Activated naive CD8-positive, alpha-beta T cell treated with anti-CD3 and anti-CD28 coated beads, Interleukin-2, amount 50 U/mL, for 24 hours (primary cell): ENCODE data around the gene CDKAL1.

ENCODE experiments used
- ATAC-seq: fragments of 150-1000 bp; cut with Tn5 transposase; one replicate; pipeline ENCODE4 v1.10.0; 2021
- DNase-seq: peaks from one replicate; pipeline ENCODE4 v3.0.0; 2021
- H3K27ac Mint-ChIP-seq: one replicate; pipeline ENCODE4 v1.8.0; 2021; ENCODE audit warnings: mild to moderate bottlenecking, mixed read lengths
- H3K27me3 Mint-ChIP-seq: one replicate; pipeline ENCODE4 v1.8.0; 2021; ENCODE audit warnings: mixed read lengths
- H3K36me3 Mint-ChIP-seq: one replicate; pipeline ENCODE4 v1.8.0; 2021; ENCODE audit warnings: low read depth, mixed read lengths
- H3K4me1 Mint-ChIP-seq: one replicate; pipeline ENCODE4 v1.8.0; 2021; ENCODE audit warnings: mixed read lengths
- H3K4me3 Mint-ChIP-seq: one replicate; pipeline ENCODE4 v1.8.0; 2021; ENCODE audit warnings: mild to moderate bottlenecking, moderate library complexity, mixed read lengths
- H3K9me3 Mint-ChIP-seq: one replicate; pipeline ENCODE4 v1.8.0; 2021; ENCODE audit warnings: mixed read lengths

CDKAL1 gene

GRCh38 chr6:21132856-21133838, 598.9 kb downstream of the CDKAL1 start:
- Mint-ChIP-seq H3K27me3 (no peaks in the 10 kb centered on the region), H3K4me3 (no peak overlapping the region), H3K36me3 (no peaks in the 10 kb centered on the region), H3K9me3 (no peaks in the 10 kb centered on the region), H3K27ac (no peak overlapping the region), H3K4me1 (no peaks in the 10 kb centered on the region)
- DNase-seq (no peak), ATAC-seq (no peak)

- no peak for ATAC-seq
- H3K27me3 Mint-ChIP-seq = no peaks in the 10 kb centered on the region
- H3K9me3 Mint-ChIP-seq = no peaks in the 10 kb centered on the region
- H3K27ac Mint-ChIP-seq = no peak overlapping the region
- H3K4me3 Mint-ChIP-seq = no peak overlapping the region
- H3K36me3 Mint-ChIP-seq = no peaks in the 10 kb centered on the region
- no peak for DNase-seq
- H3K4me1 Mint-ChIP-seq = no peaks in the 10 kb centered on the region
Observed at GRCh38 chr6:21133901-21134300, 599.6 kb downstream of the CDKAL1 start.

GRCh38 chr6:21134356-21134755, 600.1 kb downstream of the CDKAL1 start:
- H3K36me3 Mint-ChIP-seq = peaks cover under 1% of the 10 kb centered on the region
- no peak overlapping the region for H3K4me3 Mint-ChIP-seq
- no peaks in the 10 kb centered on the region for H3K27me3 Mint-ChIP-seq
- DNase-seq = no peak
- H3K27ac Mint-ChIP-seq = no peak overlapping the region
- ATAC-seq = no peak
- no peaks in the 10 kb centered on the region for H3K9me3 Mint-ChIP-seq
- no peaks in the 10 kb centered on the region for H3K4me1 Mint-ChIP-seq

GRCh38 chr6:21135484-21136013, 601.3 kb downstream of the CDKAL1 start:
- Mint-ChIP-seq H3K36me3 (peaks cover 4% of the 10 kb centered on the region), H3K4me1 (no peaks in the 10 kb centered on the region), H3K9me3 (no peaks in the 10 kb centered on the region), H3K27me3 (no peaks in the 10 kb centered on the region), H3K27ac (no peak overlapping the region), H3K4me3 (no peak overlapping the region)
- DNase-seq (no peak), ATAC-seq (no peak)

DNA sequence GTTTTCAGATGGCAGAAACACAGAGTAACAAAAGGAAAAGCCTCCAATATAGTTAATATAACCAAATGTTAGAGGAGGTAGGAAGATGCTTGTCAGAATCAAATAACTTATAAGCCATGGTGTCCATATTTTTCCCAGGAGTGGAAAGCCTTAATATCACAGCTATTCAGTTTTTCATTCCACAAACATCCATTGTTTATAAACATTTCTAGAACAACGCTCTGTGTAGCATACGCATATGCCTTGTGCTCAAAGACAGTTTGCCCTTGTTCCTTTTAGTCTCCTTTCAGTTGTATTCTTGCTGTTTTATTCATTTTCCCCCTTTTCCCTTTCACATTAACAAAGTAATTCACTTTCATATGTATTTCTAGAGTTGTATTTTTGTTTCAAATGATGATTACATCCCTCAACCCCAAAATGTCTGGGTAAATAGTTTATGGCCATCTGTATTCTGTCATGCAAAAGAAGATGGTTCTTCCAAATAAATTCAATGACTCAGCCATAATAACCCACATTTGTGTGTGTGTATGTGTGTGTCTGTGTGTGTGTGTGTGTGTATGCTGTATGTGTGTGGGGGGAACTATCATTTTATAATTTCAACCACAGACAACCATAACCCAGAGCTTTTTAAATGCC, 603.6 kb downstream of the CDKAL1 start:
- no peak overlapping the region for H3K4me3 Mint-ChIP-seq
- no peaks in the 10 kb centered on the region for H3K4me1 Mint-ChIP-seq
- no peaks in the 10 kb centered on the region for H3K27me3 Mint-ChIP-seq
- no peaks in the 10 kb centered on the region for H3K9me3 Mint-ChIP-seq
- DNase-seq = no peak
- ATAC-seq = no peak
- H3K27ac Mint-ChIP-seq = no peak overlapping the region
- peaks cover 9% of the 10 kb centered on the region for H3K36me3 Mint-ChIP-seq

DNA sequence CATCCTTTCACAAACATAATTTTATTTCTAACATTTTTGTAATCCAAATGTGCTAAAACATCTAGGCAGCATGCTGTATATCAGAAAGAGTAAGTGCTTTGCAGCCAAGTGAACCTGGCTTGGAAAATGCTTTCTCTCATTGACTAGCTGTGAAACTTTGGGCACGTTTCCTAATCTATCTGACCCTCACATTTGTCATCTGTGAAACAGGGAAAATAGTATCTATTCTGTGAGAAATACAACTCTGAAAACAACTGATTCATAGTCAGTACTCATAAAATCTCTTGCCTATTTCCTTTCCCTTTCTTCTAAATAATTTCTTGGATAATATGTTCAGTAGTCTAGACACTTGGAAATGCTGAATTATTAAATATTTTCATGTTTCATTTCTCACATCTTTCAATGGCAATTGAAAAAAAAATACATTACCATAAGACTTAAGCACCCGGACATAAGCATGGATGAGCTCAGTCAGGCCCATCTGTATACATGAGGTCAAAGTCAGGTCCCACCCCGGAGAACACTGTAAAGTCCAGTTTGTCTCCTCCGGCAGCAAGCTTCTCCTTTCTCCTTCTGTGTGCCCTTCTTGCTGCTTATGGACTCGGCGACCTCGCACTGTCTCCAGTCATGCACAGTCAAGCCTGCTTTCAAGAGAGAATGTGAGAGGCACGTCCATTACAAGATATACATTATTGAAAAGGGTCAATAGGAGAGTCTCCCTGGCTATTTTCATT, 604.2 kb downstream of the CDKAL1 start:
- DNase-seq = no peak
- Mint-ChIP-seq H3K27ac (no peak overlapping the region), H3K4me1 (no peaks in the 10 kb centered on the region), H3K4me3 (no peak overlapping the region), H3K9me3 (no peaks in the 10 kb centered on the region), H3K27me3 (no peaks in the 10 kb centered on the region), H3K36me3 (peaks cover 9% of the 10 kb centered on the region)
- ATAC-seq = no peak

DNA sequence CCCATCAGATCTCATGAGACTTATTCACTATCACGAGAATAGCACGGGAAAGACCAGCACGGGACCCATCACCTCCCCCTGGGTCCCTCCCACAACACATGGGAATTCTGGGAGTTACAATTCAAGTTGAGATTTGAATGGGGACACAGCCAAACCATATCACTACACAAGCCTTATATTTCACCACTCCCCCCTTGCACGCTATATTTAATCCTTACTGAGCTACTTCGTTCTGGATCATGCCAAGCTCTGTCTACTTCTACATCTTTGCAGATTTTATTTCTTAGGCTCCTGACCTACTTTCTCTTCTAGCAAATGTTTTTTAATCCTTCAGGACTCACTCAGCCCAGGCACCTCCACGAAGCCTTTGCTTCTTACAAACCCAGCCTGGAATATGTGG, 606.7 kb downstream of the CDKAL1 start:
- no peak for DNase-seq
- Mint-ChIP-seq H3K27me3 (no peaks in the 10 kb centered on the region), H3K4me3 (no peak overlapping the region), H3K36me3 (peaks cover 11% of the 10 kb centered on the region), H3K9me3 (no peaks in the 10 kb centered on the region), H3K4me1 (no peaks in the 10 kb centered on the region), H3K27ac (no peak overlapping the region)
- ATAC-seq = no peak

DNA sequence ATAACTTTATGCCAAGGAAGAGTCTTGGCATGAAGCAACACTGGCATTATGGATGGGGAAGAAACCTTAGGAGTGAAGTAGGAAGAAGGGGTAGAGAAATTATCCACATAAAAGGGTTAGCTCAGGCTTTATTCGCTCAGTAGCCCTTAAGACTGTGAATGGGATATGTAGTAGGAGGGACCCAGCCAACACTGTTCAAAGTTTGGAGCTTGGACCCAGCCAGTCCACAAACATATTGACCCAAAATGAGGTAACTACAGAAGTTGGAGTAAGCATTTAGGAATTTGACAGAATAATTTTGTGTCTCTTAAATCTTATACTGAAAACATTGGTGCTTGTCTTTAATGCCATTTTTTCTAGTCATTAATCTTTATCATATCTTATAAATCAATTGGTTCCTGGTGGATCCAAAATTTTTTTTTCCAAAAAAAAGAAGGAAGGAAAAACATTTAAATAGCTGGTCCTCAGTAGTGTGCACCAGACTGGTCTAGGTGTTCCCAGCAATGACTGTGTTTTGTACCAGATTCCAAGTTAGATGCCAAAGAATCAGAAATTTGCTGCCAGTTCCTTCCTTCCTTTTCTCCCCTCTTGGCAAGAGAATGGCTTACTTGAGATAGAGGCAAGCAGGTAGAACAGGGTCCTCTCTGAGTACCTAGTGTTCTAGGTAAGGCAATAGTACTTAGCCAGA, 607.5 kb downstream of the CDKAL1 start:
- no peaks in the 10 kb centered on the region for H3K9me3 Mint-ChIP-seq
- no peak overlapping the region for H3K4me3 Mint-ChIP-seq
- H3K27me3 Mint-ChIP-seq = no peaks in the 10 kb centered on the region
- no peak overlapping the region for H3K27ac Mint-ChIP-seq
- H3K4me1 Mint-ChIP-seq = no peaks in the 10 kb centered on the region
- H3K36me3 Mint-ChIP-seq = peaks cover 11% of the 10 kb centered on the region
- DNase-seq (no peak), ATAC-seq (no peak)

DNA sequence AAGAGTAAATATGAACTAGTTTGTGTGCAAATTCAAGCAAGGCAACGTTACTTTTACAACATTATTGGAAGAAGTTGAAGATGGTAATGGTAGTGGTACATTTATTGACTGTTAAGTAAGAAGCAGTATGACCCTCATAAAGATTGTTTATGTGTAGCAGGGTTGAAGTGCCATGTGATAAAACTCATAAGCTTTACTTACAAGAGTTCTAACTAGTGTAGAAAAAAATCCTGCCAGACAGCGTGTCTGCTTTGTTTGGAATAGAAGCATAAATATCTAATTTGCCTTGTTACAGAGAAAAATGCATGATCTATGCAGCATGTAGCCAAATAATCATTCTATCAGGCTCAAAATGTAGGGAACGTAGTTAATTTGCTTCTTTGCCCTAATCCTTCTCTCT, 608.5 kb downstream of the CDKAL1 start:
- H3K27me3 Mint-ChIP-seq = no peaks in the 10 kb centered on the region
- no peak overlapping the region for H3K27ac Mint-ChIP-seq
- no peaks in the 10 kb centered on the region for H3K9me3 Mint-ChIP-seq
- H3K4me1 Mint-ChIP-seq = no peaks in the 10 kb centered on the region
- no peak overlapping the region for H3K4me3 Mint-ChIP-seq
- no peak for DNase-seq
- peaks cover 11% of the 10 kb centered on the region for H3K36me3 Mint-ChIP-seq
- ATAC-seq = no peak

- no peak overlapping the region for H3K4me3 Mint-ChIP-seq
- H3K27ac Mint-ChIP-seq = no peak overlapping the region
- no peaks in the 10 kb centered on the region for H3K4me1 Mint-ChIP-seq
- H3K36me3 Mint-ChIP-seq = peaks cover 11% of the 10 kb centered on the region
- ATAC-seq (no peak), DNase-seq (no peak)
- no peaks in the 10 kb centered on the region for H3K9me3 Mint-ChIP-seq
- H3K27me3 Mint-ChIP-seq = no peaks in the 10 kb centered on the region
Observed at GRCh38 chr6:21143645-21144044, 609.4 kb downstream of the CDKAL1 start.

GRCh38 chr6:21144928-21145327, 610.7 kb downstream of the CDKAL1 start:
- ATAC-seq (no peak), DNase-seq (no peak)
- Mint-ChIP-seq H3K4me3 (no peak overlapping the region), H3K27me3 (no peaks in the 10 kb centered on the region), H3K27ac (no peak overlapping the region), H3K4me1 (no peaks in the 10 kb centered on the region), H3K36me3 (peaks cover 11% of the 10 kb centered on the region), H3K9me3 (no peaks in the 10 kb centered on the region)

DNA sequence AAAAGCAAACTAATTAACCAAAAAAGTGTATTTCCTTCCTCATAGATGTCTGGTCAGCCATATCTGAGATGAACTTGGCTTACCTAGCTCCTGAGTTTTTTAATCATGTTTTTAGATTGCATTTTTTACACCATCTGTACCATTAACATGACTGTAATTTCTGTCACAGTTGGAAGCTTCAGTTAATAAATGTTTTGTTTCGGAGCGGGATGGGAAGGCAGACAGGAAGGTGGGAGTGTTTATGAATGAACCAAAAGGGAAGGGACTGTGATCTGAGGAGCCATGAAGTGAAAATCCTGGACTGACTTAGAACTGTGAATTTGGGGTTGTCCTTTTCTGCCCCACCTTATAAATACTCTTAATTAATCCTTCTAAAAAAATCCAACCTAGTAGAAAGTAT, 613.7 kb downstream of the CDKAL1 start:
- Mint-ChIP-seq H3K4me1 (no peaks in the 10 kb centered on the region), H3K27me3 (no peaks in the 10 kb centered on the region), H3K9me3 (no peaks in the 10 kb centered on the region), H3K36me3 (peaks cover 8% of the 10 kb centered on the region), H3K27ac (no peak overlapping the region), H3K4me3 (no peak overlapping the region)
- DNase-seq = no peak
- ATAC-seq = no peak

- H3K27ac Mint-ChIP-seq = no peak overlapping the region
- H3K9me3 Mint-ChIP-seq = no peaks in the 10 kb centered on the region
- H3K36me3 Mint-ChIP-seq = peaks cover 5% of the 10 kb centered on the region
- no peaks in the 10 kb centered on the region for H3K4me1 Mint-ChIP-seq
- H3K27me3 Mint-ChIP-seq = no peaks in the 10 kb centered on the region
- DNase-seq (no peak), ATAC-seq (no peak)
- no peak overlapping the region for H3K4me3 Mint-ChIP-seq
Observed at GRCh38 chr6:21149470-21149869, 615.2 kb downstream of the CDKAL1 start.

GRCh38 chr6:21150667-21151066, 616.4 kb downstream of the CDKAL1 start:
- Mint-ChIP-seq H3K4me3 (no peak overlapping the region), H3K27me3 (no peaks in the 10 kb centered on the region), H3K4me1 (no peaks in the 10 kb centered on the region), H3K27ac (no peak overlapping the region), H3K36me3 (peaks cover 5% of the 10 kb centered on the region), H3K9me3 (no peaks in the 10 kb centered on the region)
- ATAC-seq (no peak), DNase-seq (no peak)
